Measurements from ENCODE around the gene MLLT1.

The MLLT1 gene

GRCh38 chr19:6238256-6238642, 41.5 kb downstream of the MLLT1 start:
- no peak for DNase-seq
- no peak overlapping the region for H3K27ac ChIP-seq
- no peaks in the 10 kb centered on the region for H3K9me3 ChIP-seq (ENCODE audit: severe bottlenecking)
- H3K4me3 ChIP-seq (ENCODE audit: low read depth, low read length), result no peak overlapping the region
- H3K36me3 ChIP-seq, result peaks cover 31% of the 10 kb centered on the region
- H3K27me3 ChIP-seq (ENCODE audit: insufficient read depth, low read depth, severe bottlenecking), result no peaks in the 10 kb centered on the region
- TF ChIP-seq CTCF (IDR thresholded peaks at IDR 0.05; ENCODE audit: low read depth, low read length), result no peak

- no peak overlapping the region for H3K27ac ChIP-seq
- H3K27me3 ChIP-seq (ENCODE audit: insufficient read depth, low read depth, severe bottlenecking), result no peaks in the 10 kb centered on the region
These were observed 43.2 kb downstream of the MLLT1 start for GRCh38 chr19:6236310-6237291.

GRCh38 chr19:6235031-6235951, 44.5 kb downstream of the MLLT1 start:
- Histone ChIP-seq H3K36me3 (peaks cover 28% of the 10 kb centered on the region), H3K27me3 (ENCODE audit: insufficient read depth, low read depth, severe bottlenecking) (no peaks in the 10 kb centered on the region), H3K4me3 (ENCODE audit: low read depth, low read length) (no peak overlapping the region), H3K27ac (no peak overlapping the region), H3K9me3 (ENCODE audit: severe bottlenecking) (no peaks in the 10 kb centered on the region)
- TF ChIP-seq CTCF (IDR thresholded peaks at IDR 0.05; ENCODE audit: low read depth, low read length), result no peak
- no peak for DNase-seq

More at GRCh38 chr19:6236310-6237291, 43.2 kb downstream of the MLLT1 start:
- H3K9me3 ChIP-seq (ENCODE audit: severe bottlenecking), result no peaks in the 10 kb centered on the region
- H3K36me3 ChIP-seq, result peaks cover 24% of the 10 kb centered on the region
- no peak for TF ChIP-seq CTCF (IDR thresholded peaks at IDR 0.05; ENCODE audit: low read depth, low read length)
- no peak overlapping the region for H3K4me3 ChIP-seq (ENCODE audit: low read depth, low read length)
- DNase-seq, result no peak

GRCh38 chr19:6234527-6234926, 45.2 kb downstream of the MLLT1 start:
- Histone ChIP-seq H3K27me3 (ENCODE audit: insufficient read depth, low read depth, severe bottlenecking) (no peaks in the 10 kb centered on the region), H3K27ac (no peak overlapping the region), H3K36me3 (peaks cover 35% of the 10 kb centered on the region), H3K9me3 (ENCODE audit: severe bottlenecking) (no peaks in the 10 kb centered on the region), H3K4me3 (ENCODE audit: low read depth, low read length) (no peak overlapping the region)
- DNase-seq, result no peak
- TF ChIP-seq CTCF (IDR thresholded peaks at IDR 0.05; ENCODE audit: low read depth, low read length), result no peak

- no peak for DNase-seq
- no peak overlapping the region for H3K27ac ChIP-seq
These were observed 45.8 kb downstream of the MLLT1 start for GRCh38 chr19:6233827-6234511.

More at GRCh38 chr19:6233827-6234511, 45.8 kb downstream of the MLLT1 start:
- no peak overlapping the region for H3K4me3 ChIP-seq (ENCODE audit: low read depth, low read length)
- H3K9me3 ChIP-seq (ENCODE audit: severe bottlenecking), result no peaks in the 10 kb centered on the region
- no peak for TF ChIP-seq CTCF (IDR thresholded peaks at IDR 0.05; ENCODE audit: low read depth, low read length)
- H3K36me3 ChIP-seq, result peaks cover 38% of the 10 kb centered on the region
- no peaks in the 10 kb centered on the region for H3K27me3 ChIP-seq (ENCODE audit: insufficient read depth, low read depth, severe bottlenecking)

Data from WERI-Rb-1 (cell line).